Measurements from ENCODE around the gene FPGT.
"Not testable (repeated sequence)": the region's sequence is repeated elsewhere in the genome, so short reads cannot be mapped to it uniquely, and the experiment has no call there.

Gene FPGT

GRCh38 chr1:74197657-74198552 is at the start of gene FPGT, which contains the start of gene LRRIQ3:
TSS of gene FPGT (plus strand) at chr1:74198242. CDS start at chr1:74198279, 37 bp downstream.
TSS of gene LRRIQ3 (minus strand) at chr1:74198176. CDS start at chr1:74183684, 14,492 bp downstream.
- DNase-seq (ENCODE audit: low read depth, low spot score) = peak; percentile 97

GRCh38 chr1:74160046-74160445 is 38.0 kb upstream of the FPGT start:
- no peak for DNase-seq (ENCODE audit: low read depth, low spot score)

DNA sequence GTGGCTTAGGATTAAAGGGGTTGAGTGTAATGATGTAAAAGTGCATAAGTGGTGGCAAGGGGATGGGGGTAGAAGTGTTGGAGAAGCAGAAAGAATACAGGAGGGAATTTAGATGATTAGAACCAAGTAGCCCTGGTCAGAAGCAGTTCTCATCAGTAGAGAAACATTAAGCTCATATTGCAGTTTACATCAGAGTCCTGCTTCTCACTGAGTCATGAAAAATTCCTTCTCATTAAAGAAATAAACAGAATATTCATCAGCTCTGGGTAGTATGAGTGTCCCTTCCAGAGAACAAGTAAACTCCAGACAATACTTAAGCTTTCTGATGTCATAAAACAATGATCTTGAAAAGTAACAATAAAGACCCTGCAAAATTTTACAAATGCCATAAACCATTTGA is 36.5 kb upstream of the FPGT start:
- no peak for DNase-seq (ENCODE audit: low read depth, low spot score)

GRCh38 chr1:74162333-74162732 is 35.7 kb upstream of the FPGT start:
- DNase-seq (ENCODE audit: low read depth, low spot score) = no peak

- DNase-seq (ENCODE audit: low read depth, low spot score) = not testable (repeated sequence)
Measured at GRCh38 chr1:74174423-74174822, 23.6 kb upstream of the FPGT start.

GRCh38 chr1:74180490-74180889 is 17.6 kb upstream of the FPGT start:
- no peak for DNase-seq (ENCODE audit: low read depth, low spot score)

GRCh38 chr1:74193908-74194307 is 4.1 kb upstream of the FPGT start:
- no peak for DNase-seq (ENCODE audit: low read depth, low spot score)

DNA sequence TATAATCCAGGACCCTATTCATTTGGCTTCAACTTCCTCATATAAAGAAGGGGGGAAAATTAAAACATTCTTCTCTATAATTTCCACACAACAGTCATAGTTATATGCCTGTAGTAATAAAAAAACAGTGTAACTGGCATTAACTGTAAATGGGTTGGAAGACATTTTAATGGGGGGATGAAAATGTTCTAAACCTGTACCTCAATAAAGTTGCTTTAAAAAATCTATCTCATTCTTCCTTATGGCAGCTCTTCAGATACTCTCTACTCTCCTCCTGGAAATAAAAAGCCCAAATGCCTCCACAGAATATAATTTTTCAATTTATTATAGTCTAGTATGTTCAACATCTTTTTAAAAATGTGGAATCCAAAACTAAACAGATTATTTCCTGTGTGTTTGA is 2.7 kb upstream of the FPGT start:
- DNase-seq (ENCODE audit: low read depth, low spot score) = no peak

DNA sequence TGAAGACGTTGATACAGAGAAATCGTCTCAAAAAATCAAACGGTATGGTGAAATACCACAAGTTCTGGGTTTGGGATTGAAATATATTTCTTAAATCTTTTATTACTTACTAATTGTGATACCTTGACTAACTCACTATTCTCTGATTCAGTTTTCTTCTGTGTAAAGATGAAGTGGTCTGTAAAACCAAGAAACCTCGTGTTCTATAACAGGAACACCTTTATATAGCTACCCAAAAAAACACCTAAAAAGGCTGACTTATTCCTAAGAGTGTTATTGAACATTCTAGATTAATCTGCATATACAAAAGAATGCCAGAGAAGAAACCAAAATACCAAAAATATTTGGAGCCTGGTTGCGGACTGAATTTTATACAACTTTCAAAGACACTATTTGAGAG is 787 bp upstream of the FPGT start:
- no peak for DNase-seq (ENCODE audit: low read depth, low spot score)

- no peak for DNase-seq (ENCODE audit: low read depth, low spot score)
Measured at GRCh38 chr1:74199504-74199903, 1.5 kb downstream of the FPGT start.

DNA sequence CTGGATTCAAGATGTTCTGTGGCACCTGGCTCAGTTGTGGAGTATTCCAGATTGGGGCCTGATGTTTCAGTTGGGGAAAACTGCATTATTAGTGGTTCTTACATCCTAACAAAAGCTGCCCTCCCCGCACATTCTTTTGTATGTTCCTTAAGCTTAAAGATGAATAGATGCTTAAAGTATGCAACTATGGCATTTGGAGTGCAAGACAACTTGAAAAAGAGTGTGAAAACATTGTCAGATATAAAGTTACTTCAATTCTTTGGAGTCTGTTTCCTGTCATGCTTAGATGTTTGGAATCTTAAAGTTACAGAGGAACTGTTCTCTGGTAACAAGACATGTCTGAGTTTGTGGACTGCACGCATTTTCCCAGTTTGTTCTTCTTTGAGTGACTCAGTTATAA is 7.2 kb downstream of the FPGT start:
- DNase-seq (ENCODE audit: low read depth, low spot score) = no peak

- no peak for DNase-seq (ENCODE audit: low read depth, low spot score)
Measured at GRCh38 chr1:74215229-74215628, 17.2 kb downstream of the FPGT start.

DNA sequence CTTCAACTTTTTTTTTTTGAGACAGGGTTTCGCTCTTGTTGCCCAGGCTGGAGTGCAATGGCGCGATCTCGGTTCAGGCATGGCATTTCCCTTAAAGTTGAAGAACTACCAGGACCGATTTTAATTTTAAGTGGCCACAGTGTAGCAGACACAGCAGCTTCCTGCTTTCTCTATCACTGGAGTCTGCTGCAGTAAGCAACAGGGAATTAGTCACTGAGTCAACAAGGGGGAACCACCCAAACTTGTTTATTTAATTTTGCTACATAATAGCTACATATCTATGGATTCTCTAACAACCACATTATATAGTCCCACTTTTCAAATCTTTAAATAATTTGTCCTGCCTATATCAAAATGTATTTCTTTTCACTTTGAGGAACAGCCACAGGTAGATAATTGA is 24.7 kb downstream of the FPGT start:
- no peak for DNase-seq (ENCODE audit: low read depth, low spot score)

- no peak for DNase-seq (ENCODE audit: low read depth, low spot score)
Measured at GRCh38 chr1:74223453-74223852, 25.4 kb downstream of the FPGT start.

DNA sequence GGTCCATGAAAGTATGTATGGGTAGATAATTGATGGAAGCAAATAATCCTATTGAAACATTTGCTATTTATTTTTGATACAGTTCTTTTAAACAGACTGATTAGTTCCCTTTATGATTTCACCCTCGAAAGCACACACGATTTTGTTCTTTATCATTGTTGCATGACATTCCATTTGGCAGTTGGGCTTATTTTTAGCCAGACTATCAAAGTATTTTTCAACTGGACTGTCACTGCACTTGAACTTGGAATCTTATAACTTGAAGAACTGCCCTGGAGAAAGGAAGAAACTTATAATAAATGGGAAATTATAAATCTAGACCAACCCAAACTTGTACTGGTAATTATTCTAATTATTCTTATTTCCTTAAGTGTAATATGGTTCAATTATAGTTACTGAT is 37.1 kb downstream of the FPGT start, which contains the start of gene TNNI3K:
TNNI3K (plus strand) TSS at position 235 of the 400 bp plus-strand sequence; CDS start at position 300, 65 bp downstream.
- no peak for DNase-seq (ENCODE audit: low read depth, low spot score)

DNA sequence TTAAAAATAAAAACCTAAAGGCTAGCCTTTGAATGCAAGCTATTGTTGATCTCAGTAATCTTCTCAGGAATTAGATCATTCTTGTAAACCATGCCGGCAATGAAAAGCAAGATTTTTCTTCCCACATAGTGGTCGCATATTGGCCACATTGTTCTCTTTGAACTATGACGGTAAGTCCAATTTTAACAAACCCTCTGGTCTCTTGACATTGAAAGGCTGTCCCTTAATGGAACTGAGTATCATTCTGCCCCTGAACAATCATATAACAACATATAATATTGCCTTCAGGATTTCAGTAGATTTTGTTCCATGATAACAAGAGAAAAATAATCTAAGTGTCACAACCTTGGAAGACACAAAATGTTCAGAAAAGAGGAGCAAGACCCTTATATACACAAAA is 38.4 kb downstream of the FPGT start:
- DNase-seq (ENCODE audit: low read depth, low spot score) = no peak

DNA sequence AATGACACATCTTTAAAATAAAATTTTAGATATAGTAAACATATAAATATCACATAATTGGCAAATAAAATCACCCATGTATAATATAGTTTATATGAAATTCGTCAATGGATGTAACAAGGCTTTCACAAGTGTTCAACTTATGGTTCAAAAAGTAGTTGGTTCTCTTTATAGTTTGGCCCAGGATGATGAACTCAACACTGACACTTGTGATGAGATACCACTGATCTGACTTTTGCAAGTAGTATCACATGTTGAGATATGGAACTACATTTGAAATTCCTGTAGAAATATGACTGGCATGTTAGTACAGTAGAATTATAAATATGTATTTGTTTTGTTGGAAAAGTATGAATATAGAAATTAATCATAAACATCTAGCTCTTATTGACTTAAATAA is 39.0 kb downstream of the FPGT start:
- DNase-seq (ENCODE audit: low read depth, low spot score) = no peak

- no peak for DNase-seq (ENCODE audit: low read depth, low spot score)
Measured at GRCh38 chr1:74237787-74238186, 39.7 kb downstream of the FPGT start.

DNA sequence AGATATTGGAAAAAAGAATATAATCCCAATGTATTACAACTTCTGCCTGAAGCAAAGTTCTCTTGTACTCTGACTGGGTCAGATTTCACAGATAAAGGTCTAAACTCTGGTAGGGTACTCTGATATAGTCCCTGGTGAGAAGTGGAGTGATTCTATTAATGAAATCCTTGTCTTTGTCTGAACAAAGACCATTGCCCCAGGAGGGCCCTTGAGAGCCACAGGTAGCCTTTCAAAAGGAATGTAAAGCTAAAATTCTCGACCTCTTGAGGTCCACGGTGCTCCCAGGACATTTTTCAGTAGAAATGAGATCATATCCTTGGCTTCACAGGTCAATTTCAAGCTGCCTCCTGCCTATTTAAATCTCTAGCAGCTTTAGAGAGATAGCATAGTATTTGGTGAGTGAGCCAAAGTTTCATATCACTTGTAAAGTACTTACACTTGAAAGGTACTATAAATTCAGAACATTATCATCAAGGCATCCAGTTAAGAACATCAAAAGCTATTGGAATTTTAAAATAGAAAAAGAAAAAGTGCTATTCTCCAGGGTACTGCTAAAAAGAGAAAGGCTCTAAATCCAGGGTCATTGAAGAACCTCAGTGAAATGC is 47.2 kb downstream of the FPGT start:
- peak; percentile 71 for DNase-seq (ENCODE audit: low read depth, low spot score)

GRCh38 chr1:74246315-74246714 is 48.3 kb downstream of the FPGT start:
- no peak for DNase-seq (ENCODE audit: low read depth, low spot score)

DNA sequence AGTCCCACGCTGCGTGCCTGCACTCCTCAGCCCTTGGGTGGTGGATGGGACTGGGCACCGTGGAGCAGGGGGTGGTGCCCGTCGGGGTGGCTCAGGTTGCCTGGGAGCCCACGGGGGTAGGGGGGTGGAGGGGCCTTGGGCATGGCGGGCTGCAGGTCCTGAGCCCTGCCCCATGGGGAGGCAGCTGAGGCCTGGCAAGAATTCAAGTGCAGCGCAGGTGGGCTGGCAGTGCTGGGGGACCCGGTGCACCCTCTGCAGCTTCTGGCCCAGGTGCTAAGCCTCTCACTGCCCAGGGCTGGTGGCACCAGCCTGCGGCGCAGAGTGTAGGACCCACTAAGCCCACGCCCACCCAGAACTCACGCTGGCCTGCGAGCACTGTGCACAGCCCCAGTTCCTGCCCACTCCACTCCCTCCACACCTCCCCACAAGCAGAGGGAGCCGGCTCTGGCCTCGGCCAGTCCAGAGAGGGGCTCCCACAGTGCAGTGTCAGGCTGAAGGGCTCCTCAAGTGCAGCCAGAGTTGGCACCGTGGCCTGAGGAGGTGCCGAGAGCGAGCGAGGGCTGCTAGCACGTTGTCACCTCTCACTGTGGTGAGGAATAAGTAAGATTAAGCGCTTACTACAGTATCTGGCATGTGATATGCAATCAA is 50.0 kb downstream of the FPGT start:
- no peak for DNase-seq (ENCODE audit: low read depth, low spot score)

- DNase-seq (ENCODE audit: low read depth, low spot score) = not testable (repeated sequence)
Measured at GRCh38 chr1:74253243-74253824, 55.3 kb downstream of the FPGT start.
